Suprapubic skin (tissue), 3 donors: ENCODE results near the gene LPP.

Experiments used
- POLR2A ChIP-seq, 2 donors: fragments of 450-650 bp; IDR thresholded peaks; one replicate each; pipeline ENCODE4 v1.6.1; 2017; ENCODE audit warnings: antibody characterized with exemption in 2 of 2, mild to moderate bottlenecking in 2 of 2, moderate library complexity in 2 of 2
- TF ChIP-seq, protein P1 (sequence below), 2 donors: fragments of 200-600 bp in 1 of 2; fragments of 450-650 bp in 1 of 2; sonication (generic) in 1 of 2; IDR thresholded peaks; one replicate each; pipeline ENCODE4 v1.5.1; 2016 to 2019; ENCODE audit warnings: antibody characterized with exemption in 2 of 2, mild to moderate bottlenecking in 1 of 2, moderate library complexity in 1 of 2

DNA sequence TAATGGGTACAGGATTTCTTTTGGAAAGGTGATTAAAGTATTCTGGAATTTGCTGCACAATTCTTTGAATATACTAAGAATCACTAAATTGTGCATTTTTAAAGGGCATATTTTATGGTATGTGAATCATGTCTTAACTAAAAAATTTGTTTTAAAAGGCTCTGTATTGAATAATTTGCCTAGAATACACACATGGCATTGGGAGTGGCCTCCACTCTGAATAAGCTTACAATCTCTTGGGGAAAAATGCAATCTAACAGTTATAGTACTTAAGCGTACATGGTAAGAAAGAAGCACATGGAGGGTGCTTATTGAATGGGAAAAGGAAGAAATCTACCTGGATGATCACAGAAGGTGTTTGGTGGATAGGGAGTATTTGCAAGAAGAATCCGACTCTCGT lies 385.1 kb downstream of the LPP start:
- TF ChIP-seq, protein P1, sequence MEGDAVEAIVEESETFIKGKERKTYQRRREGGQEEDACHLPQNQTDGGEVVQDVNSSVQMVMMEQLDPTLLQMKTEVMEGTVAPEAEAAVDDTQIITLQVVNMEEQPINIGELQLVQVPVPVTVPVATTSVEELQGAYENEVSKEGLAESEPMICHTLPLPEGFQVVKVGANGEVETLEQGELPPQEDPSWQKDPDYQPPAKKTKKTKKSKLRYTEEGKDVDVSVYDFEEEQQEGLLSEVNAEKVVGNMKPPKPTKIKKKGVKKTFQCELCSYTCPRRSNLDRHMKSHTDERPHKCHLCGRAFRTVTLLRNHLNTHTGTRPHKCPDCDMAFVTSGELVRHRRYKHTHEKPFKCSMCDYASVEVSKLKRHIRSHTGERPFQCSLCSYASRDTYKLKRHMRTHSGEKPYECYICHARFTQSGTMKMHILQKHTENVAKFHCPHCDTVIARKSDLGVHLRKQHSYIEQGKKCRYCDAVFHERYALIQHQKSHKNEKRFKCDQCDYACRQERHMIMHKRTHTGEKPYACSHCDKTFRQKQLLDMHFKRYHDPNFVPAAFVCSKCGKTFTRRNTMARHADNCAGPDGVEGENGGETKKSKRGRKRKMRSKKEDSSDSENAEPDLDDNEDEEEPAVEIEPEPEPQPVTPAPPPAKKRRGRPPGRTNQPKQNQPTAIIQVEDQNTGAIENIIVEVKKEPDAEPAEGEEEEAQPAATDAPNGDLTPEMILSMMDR (IDR thresholded peaks at IDR 0.05), result no peak
- TF ChIP-seq POLR2A (IDR thresholded peaks at IDR 0.05), result no peak
